ENCODE data around the gene TMEM72. TPM values are rescaled to one million over a fixed set of nuclear protein-coding genes. Genes with fewer than 3 reads are reported as not detected.

The TMEM72 gene
- total RNA-seq, 1 experiment from 2014 or later: not detected

GRCh38 chr10:44956717-44957706, 45.9 kb downstream of the TMEM72 start:
- no peaks in the 10 kb centered on the region for H3K9me3 ChIP-seq (ENCODE audit: low read length)
- H3K4me2 ChIP-seq (ENCODE audit: low read length): no peak overlapping the region
- H3K27ac ChIP-seq (ENCODE audit: low read length): no peak overlapping the region
- peaks cover 19% of the 10 kb centered on the region for H3K4me1 ChIP-seq (ENCODE audit: insufficient read depth, low read length)
- H3K27me3 ChIP-seq (ENCODE audit: low read length): no peaks in the 10 kb centered on the region
- no peak for TF ChIP-seq EZH2 (IDR thresholded peaks at IDR 0.05; ENCODE audit: low read length, unreplicated experiment)
- no peak for TF ChIP-seq EZH2phosphoT487 (IDR thresholded peaks at IDR 0.05; ENCODE audit: borderline replicate concordance, low read length)
- TF ChIP-seq CTCF (conservative IDR thresholded peaks at IDR 0.05; ENCODE audit: low read depth, low read length): no peak
- DNase-seq: no peak
- intact Hi-C loops (cut with micrococcal nuclease): no loop called here
- ChIA-PET CTCF (no interaction called here), POLR2A (ENCODE audit: unreplicated experiment) (no interaction called here)
- no peaks in the 10 kb centered on the region for H3F3A ChIP-seq (ENCODE audit: low read length, unreplicated experiment)
- H3K9ac ChIP-seq (ENCODE audit: low read length): no peak overlapping the region
- no peak overlapping the region for H3K4me3 ChIP-seq (ENCODE audit: low read length)
- H2AFZ ChIP-seq (ENCODE audit: low read length): no peak overlapping the region
- H3K9me2 ChIP-seq (replicated peaks; ENCODE audit: low read length): no peaks in the 10 kb centered on the region
- no peaks in the 10 kb centered on the region for H4K20me1 ChIP-seq (ENCODE audit: low read length)
- BruUV-seq (replicated peaks): no TSS peak
- H3K79me2 ChIP-seq (ENCODE audit: low read length): peaks cover 15% of the 10 kb centered on the region
- no peak for ATAC-seq
- H3K36me3 ChIP-seq (ENCODE audit: low read depth, low read length): no peaks in the 10 kb centered on the region

DNA sequence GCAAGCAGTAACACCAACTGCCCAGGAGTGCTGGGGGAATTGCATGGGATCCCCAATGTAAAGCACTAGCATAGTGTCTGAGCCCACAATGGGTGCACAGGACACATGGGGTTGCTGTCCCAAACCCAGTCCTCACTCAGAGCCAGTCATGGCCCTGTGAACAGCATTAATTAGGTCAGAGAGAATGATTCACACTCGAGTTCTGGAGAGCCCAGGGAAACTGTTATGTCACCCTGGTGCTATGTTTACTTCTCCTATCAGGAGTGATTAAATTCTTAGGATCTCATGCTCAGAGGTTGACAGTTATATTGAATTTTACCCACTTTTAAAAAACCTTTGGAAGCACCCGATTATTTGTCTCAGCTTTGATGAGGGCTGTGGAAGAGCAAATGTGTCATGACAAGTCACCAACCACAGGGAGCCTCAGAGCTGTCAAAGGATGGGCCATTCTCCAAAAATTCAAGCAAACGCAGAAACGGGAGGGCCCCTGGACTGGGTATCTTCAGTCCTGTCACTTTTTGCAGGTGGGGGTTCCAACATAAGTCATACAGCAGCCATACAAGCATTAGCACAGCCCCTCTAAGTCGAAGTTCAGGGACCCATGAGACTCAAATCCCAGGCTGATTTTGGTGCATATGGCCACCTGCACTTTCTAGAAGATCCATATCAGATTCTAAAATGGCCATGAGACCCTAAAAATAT, 47.2 kb downstream of the TMEM72 start:
- no TSS peak for BruUV-seq (replicated peaks)

More for the DNA sequence above, 47.2 kb downstream of the TMEM72 start:
- POLR2A ChIA-PET (ENCODE audit: unreplicated experiment): no interaction called here
- Histone ChIP-seq H3K9me2 (replicated peaks; ENCODE audit: low read length) (no peaks in the 10 kb centered on the region), H3K9ac (ENCODE audit: low read length) (peak overlapping the region; percentile 89), H3K4me2 (ENCODE audit: low read length) (peak overlapping the region; percentile 89), H3K4me1 (ENCODE audit: insufficient read depth, low read length) (peaks cover 19% of the 10 kb centered on the region), H3K36me3 (ENCODE audit: low read depth, low read length) (no peaks in the 10 kb centered on the region), H3F3A (ENCODE audit: low read length, unreplicated experiment) (no peaks in the 10 kb centered on the region), H3K9me3 (ENCODE audit: low read length) (no peaks in the 10 kb centered on the region), H3K4me3 (ENCODE audit: low read length) (peak overlapping the region; percentile 80), H3K79me2 (ENCODE audit: low read length) (peaks cover 15% of the 10 kb centered on the region), H4K20me1 (ENCODE audit: low read length) (no peaks in the 10 kb centered on the region), H2AFZ (ENCODE audit: low read length) (no peak overlapping the region; the same call in 1 of the 2 replicates), H3K27me3 (ENCODE audit: low read length) (no peaks in the 10 kb centered on the region), H3K27ac (ENCODE audit: low read length) (no peak overlapping the region)
- ATAC-seq: no peak
- no peak for TF ChIP-seq EZH2 (IDR thresholded peaks at IDR 0.05; ENCODE audit: low read length, unreplicated experiment)
- no peak for TF ChIP-seq CTCF (conservative IDR thresholded peaks at IDR 0.05; ENCODE audit: low read depth, low read length)
- no peak for TF ChIP-seq EZH2phosphoT487 (IDR thresholded peaks at IDR 0.05; ENCODE audit: borderline replicate concordance, low read length)
- peak; percentile 51 for DNase-seq
- CTCF ChIA-PET: interaction anchor here (0.6 kb wide), 1 partner anchor 22 kb away, joined by 3 read pairs; no protein-coding TSS in a partner anchor
- intact Hi-C loops (cut with micrococcal nuclease): loop anchor here (2.0 kb wide), 2 partner anchors 26 to 50 kb away; no protein-coding TSS in a partner anchor

All from PC-3 (cell line).